ENCODE measurements around the gene SHH. TPM values are rescaled to one million over a fixed set of nuclear protein-coding genes. Genes with fewer than 3 reads are reported as not detected.

Gene SHH
- total RNA-seq, 1 experiment from 2014 or later, result 22.9 TPM

DNA sequence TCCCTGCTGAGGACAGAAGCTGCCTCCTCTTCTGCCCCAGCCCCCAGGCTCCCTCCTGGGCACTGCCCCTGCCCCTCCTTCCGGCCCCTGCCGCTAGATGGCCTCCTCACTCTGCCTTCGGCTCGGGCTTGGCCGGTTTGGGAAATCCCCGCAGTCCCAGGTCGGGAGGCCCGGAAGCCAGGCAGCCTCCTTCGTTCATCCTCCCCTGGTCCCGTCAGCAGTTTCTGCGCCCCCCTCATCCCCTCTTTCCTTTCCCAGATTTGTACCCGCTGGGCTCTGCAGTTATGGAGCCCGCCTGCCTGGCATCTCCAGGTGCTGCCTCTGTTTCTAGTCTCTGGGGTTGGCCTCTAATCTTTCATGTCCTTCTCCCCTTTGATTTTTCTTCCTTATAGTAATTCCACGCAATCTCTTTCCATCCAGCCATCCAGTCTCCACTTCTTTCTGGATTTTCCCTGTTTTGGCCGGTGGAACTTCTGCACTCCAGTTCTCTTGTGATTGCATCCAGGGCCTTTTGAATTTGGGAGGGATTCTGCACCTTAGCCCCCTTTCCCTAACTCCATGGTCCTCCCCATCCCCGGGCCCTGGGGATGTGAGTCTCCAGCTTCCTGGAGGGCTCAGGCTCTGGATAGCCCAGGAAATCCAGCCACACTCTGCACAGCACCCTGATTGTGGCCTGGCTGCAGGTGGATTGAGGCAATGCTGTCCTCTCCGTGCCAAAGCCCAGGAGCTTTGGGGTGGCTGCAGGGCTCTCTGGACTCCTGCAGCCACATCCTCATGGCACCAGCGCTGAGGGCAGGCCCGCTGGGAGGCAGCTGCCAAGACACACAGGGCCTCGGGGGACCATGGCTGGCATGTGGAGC lies 3.3 kb upstream of the SHH start:
- TF ChIP-seq SIN3A (IDR thresholded peaks at IDR 0.05; ENCODE audit: borderline replicate concordance, insufficient read depth, low read depth, low read length) (no peak), POLR2AphosphoS5 (IDR thresholded peaks at IDR 0.05; ENCODE audit: low read depth, low read length) (no peak), CTCF (IDR thresholded peaks at IDR 0.05) (peak; percentile 93), TCF7L2 (IDR thresholded peaks at IDR 0.05; ENCODE audit: low read depth, low read length) (no peak)
- ATAC-seq (peak; percentile 80), DNase-seq (ENCODE audit: low read depth, low spot score) (no peak)
- Histone ChIP-seq H3K36me3 (ENCODE audit: control insufficient read depth, insufficient read depth, low read length) (no peaks in the 10 kb centered on the region), H3K27me3 (ENCODE audit: control insufficient read depth, insufficient read depth, low read length) (peaks cover 2% of the 10 kb centered on the region; the same call in 1 of the 2 replicates), H3K9me3 (ENCODE audit: control insufficient read depth, insufficient read depth, low read depth, low read length) (no peaks in the 10 kb centered on the region), H3K4me3 (ENCODE audit: low read depth in 2 of 2, low read length in 2 of 2) (no peak overlapping the region), H3K4me1 (ENCODE audit: control insufficient read depth, insufficient read depth, low read length) (peaks cover 45% of the 10 kb centered on the region), H3K27ac (ENCODE audit: low read length) (peak overlapping the region; percentile 65)
- in situ Hi-C loops (cut with HindIII; ENCODE audit: low pct_unique_long_range_greater_than_20kb, low sequenced_read_pairs) (no loop called here), intact Hi-C loops (cut with micrococcal nuclease; ENCODE audit: unreplicated experiment) (loop anchor here (10.0 kb wide), 1 partner anchor 319 kb away; no protein-coding TSS in a partner anchor)
- POLR2A ChIA-PET, result no interaction called here
- CTCF ChIA-PET, result interaction anchor here (0.6 kb wide), 1 partner anchor 14 kb away, joined by 8 read pairs; no protein-coding TSS in a partner anchor
- no TSS peak for BruUV-seq (replicated peaks)

GRCh38 chr7:155814316-155815276 lies 2.3 kb upstream of the SHH start:
- no peak overlapping the region for H3K27ac ChIP-seq (ENCODE audit: low read length)
- ATAC-seq (peak; percentile 22), DNase-seq (ENCODE audit: low read depth, low spot score) (no peak)
- BruUV-seq (replicated peaks), result no TSS peak
- peaks cover 46% of the 10 kb centered on the region for H3K4me1 ChIP-seq (ENCODE audit: control insufficient read depth, insufficient read depth, low read length)
- in situ Hi-C loops (cut with HindIII; ENCODE audit: low pct_unique_long_range_greater_than_20kb, low sequenced_read_pairs) (no loop called here), intact Hi-C loops (cut with micrococcal nuclease; ENCODE audit: unreplicated experiment) (loop anchor here (5.0 to 10.0 kb wide), 2 partner anchors 320 to 658 kb away; no protein-coding TSS in a partner anchor)
- TF ChIP-seq POLR2AphosphoS5 (IDR thresholded peaks at IDR 0.05; ENCODE audit: low read depth, low read length) (no peak), REST (IDR thresholded peaks at IDR 0.05; ENCODE audit: insufficient read depth in 1 of 2, low read depth in 2 of 2, low read length in 1 of 2) (no peak)
- H3K9me3 ChIP-seq (ENCODE audit: control insufficient read depth, insufficient read depth, low read depth, low read length), result no peaks in the 10 kb centered on the region
- no peaks in the 10 kb centered on the region for H3K36me3 ChIP-seq (ENCODE audit: control insufficient read depth, insufficient read depth, low read length)
- no peak overlapping the region for H3K4me3 ChIP-seq (ENCODE audit: low read depth in 2 of 2, low read length in 2 of 2)
- ChIA-PET CTCF (interaction anchor here (0.6 to 0.7 kb wide), 2 partner anchors 169 to 692 kb away, joined by 3 to 5 read pairs; no protein-coding TSS in a partner anchor), POLR2A (no interaction called here)
- peaks cover 2% of the 10 kb centered on the region; the same call in 1 of the 2 replicates for H3K27me3 ChIP-seq (ENCODE audit: control insufficient read depth, insufficient read depth, low read length)

Measured in Panc1 (cell line).